Loucy (cell line): ENCODE measurements around the gene MTHFSD.

Source experiments
- H2AFZ ChIP-seq: fragments of 200-600 bp; sonication (generic); 2 replicates; pipeline ENCODE4 v1.6.0; 2016; ENCODE audit warnings: antibody characterized with exemption, mild to moderate bottlenecking, low read length, moderate library complexity
- H3F3A ChIP-seq: fragments of 200-600 bp; 2 replicates; pipeline ENCODE4 v1.6.0; 2016; ENCODE audit warnings: antibody characterized with exemption, low read depth, mild to moderate bottlenecking
- H3K27me3 ChIP-seq: fragments of 200-600 bp; sonication (generic); 2 replicates; pipeline ENCODE4 v1.6.1; 2014; ENCODE audit warnings: low read length, mild to moderate bottlenecking; ENCODE audit not compliant: insufficient read depth, poor library complexity, severe bottlenecking
- H3K36me3 ChIP-seq: fragments of 200-600 bp; sonication (generic); 2 replicates; pipeline ENCODE4 v1.6.1; 2016; ENCODE audit warnings: low read length; ENCODE audit not compliant: insufficient read depth
- H3K4me1 ChIP-seq: fragments of 200-600 bp; sonication (generic); 2 replicates; pipeline ENCODE4 v1.5.1; 2014; ENCODE audit warnings: low read length, mild to moderate bottlenecking; ENCODE audit not compliant: insufficient read depth, poor library complexity, severe bottlenecking
- H3K4me2 ChIP-seq: fragments of 200-600 bp; sonication (generic); 2 replicates; pipeline ENCODE4 v1.6.0; 2014; ENCODE audit warnings: antibody characterized with exemption, low read length, low read depth, mild to moderate bottlenecking; ENCODE audit not compliant: poor library complexity, severe bottlenecking
- H3K4me3 ChIP-seq: fragments of 200-600 bp; sonication (generic); 2 replicates; pipeline ENCODE4 v1.5.1; 2014; ENCODE audit warnings: low read length, mild to moderate bottlenecking, mixed read lengths; ENCODE audit not compliant: poor library complexity, severe bottlenecking
- H3K79me2 ChIP-seq: fragments of 200-600 bp; sonication (generic); 2 replicates; pipeline ENCODE4 v1.6.1; 2014; ENCODE audit warnings: low read length; ENCODE audit not compliant: insufficient read depth
- H3K9ac ChIP-seq: fragments of 200-600 bp; sonication (generic); 2 replicates; pipeline ENCODE4 v1.6.0; 2014; ENCODE audit warnings: mild to moderate bottlenecking, low read depth, low read length, moderate library complexity; ENCODE audit not compliant: poor library complexity, severe bottlenecking
- H3K9me2 ChIP-seq: fragments of 200-600 bp; sonication (generic); replicated peaks from 2 replicates; pipeline ENCODE4 v1.6.1; 2016; ENCODE audit warnings: low read depth, low read length, mixed read lengths
- H3K9me3 ChIP-seq: fragments of 200-600 bp; sonication (generic); 2 replicates; pipeline ENCODE4 v1.6.1; 2014; ENCODE audit warnings: mild to moderate bottlenecking, antibody characterized with exemption, low read length, low read depth; ENCODE audit not compliant: insufficient read depth
- H4K20me1 ChIP-seq: fragments of 200-600 bp; sonication (generic); 2 replicates; pipeline ENCODE4 v1.6.0; 2014; ENCODE audit warnings: antibody characterized with exemption, low read length, mild to moderate bottlenecking; ENCODE audit not compliant: insufficient read depth, poor library complexity, severe bottlenecking
- EZH2phosphoT487 ChIP-seq: fragments of 200-600 bp; IDR thresholded peaks from 2 replicates; pipeline ENCODE4 v1.6.1; 2018; ENCODE audit warnings: antibody characterized with exemption, mild to moderate bottlenecking, moderate library complexity, borderline replicate concordance
- TF ChIP-seq, protein P1 (sequence below): fragments of 200-600 bp; sonication (generic); conservative IDR thresholded peaks from 2 replicates; pipeline ENCODE4 v1.5.1; 2014; ENCODE audit warnings: mild to moderate bottlenecking, antibody characterized with exemption, low read length

The MTHFSD gene

DNA sequence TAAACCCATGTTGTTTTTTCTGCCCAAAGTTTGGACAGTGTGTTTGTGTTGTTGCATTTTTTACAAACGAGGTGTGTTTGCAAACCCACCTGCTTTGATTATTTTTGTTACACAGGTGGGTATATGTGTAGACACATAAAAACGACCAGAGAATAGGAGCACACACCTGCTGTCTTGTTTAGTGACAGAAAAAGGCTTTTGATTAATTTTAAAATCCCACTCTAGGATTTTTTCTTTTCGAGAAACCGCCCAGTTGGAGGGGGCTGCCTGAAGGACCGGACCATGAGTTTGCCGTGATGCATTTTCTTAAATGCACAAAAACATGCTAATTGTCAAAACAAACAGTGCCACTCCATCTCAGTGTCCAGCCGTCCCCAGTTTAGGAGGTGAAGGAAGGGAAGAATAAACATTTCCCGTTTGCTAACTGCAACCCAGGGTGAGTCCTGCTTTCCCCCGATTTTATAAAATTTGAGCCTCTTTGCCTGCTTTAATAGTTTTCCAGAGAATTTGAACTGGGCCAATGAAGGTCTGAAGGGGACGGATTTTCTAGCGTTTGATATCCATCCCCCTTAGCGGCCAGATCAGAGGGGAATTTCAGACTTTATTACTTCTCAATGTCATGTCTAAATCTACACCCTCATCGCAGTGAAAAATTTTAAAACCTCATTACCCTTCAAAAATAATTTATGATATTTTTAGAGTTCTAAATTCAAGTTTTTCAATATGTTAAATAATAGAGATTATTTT, 14.8 kb upstream of the MTHFSD start:
- no peak overlapping the region for H3K4me2 ChIP-seq
- H3K9me3 ChIP-seq, result no peaks in the 10 kb centered on the region
- H4K20me1 ChIP-seq, result no peaks in the 10 kb centered on the region
- H3K79me2 ChIP-seq, result no peaks in the 10 kb centered on the region
- H3K4me1 ChIP-seq, result no peaks in the 10 kb centered on the region
- H3K9me2 ChIP-seq, result no peaks in the 10 kb centered on the region
- H3K9ac ChIP-seq, result no peak overlapping the region
- no peak overlapping the region for H2AFZ ChIP-seq
- TF ChIP-seq EZH2phosphoT487, result no peak
- TF ChIP-seq, protein P1, sequence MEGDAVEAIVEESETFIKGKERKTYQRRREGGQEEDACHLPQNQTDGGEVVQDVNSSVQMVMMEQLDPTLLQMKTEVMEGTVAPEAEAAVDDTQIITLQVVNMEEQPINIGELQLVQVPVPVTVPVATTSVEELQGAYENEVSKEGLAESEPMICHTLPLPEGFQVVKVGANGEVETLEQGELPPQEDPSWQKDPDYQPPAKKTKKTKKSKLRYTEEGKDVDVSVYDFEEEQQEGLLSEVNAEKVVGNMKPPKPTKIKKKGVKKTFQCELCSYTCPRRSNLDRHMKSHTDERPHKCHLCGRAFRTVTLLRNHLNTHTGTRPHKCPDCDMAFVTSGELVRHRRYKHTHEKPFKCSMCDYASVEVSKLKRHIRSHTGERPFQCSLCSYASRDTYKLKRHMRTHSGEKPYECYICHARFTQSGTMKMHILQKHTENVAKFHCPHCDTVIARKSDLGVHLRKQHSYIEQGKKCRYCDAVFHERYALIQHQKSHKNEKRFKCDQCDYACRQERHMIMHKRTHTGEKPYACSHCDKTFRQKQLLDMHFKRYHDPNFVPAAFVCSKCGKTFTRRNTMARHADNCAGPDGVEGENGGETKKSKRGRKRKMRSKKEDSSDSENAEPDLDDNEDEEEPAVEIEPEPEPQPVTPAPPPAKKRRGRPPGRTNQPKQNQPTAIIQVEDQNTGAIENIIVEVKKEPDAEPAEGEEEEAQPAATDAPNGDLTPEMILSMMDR, result no peak
- no peaks in the 10 kb centered on the region for H3F3A ChIP-seq
- no peaks in the 10 kb centered on the region for H3K36me3 ChIP-seq
- H3K27me3 ChIP-seq, result no peaks in the 10 kb centered on the region
- no peak overlapping the region for H3K4me3 ChIP-seq

DNA sequence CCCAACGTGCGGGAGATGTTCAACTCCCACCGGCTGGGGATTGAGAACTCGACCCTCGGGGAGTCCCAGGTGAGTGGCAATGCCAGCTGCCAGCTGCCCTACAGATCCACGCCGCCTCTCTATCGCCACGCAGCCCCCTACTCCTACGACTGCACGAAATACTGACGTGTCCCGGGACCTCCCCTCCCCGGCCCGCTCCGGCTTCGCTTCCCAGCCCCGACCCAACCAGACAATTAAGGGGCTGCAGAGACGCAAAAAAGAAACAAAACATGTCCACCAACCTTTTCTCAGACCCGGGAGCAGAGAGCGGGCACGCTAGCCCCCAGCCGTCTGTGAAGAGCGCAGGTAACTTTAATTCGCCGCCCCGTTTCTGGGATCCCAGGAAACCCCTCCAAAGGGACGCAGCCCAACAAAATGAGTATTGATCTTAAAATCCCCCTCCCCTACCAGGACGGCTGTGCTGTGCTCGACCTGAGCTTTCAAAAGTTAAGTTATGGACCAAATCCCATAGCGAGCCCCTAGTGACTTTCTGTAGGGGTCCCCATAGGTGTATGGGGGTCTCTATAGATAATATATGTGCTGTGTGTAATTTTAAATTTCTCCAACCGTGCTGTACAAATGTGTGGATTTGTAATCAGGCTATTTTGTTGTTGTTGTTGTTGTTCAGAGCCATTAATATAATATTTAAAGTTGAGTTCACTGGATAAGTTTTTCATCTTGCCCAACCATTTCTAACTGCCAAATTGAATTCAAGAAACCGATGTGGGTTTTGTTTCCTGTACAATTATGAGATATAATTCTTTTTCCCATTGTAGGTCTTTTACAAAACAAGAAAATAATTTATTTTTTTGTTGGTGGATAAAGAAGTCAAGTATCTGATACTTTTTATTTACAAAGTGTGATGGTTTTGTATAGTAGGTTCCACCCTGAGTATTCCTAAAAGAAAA, 13.9 kb upstream of the MTHFSD start:
- no peaks in the 10 kb centered on the region for H3F3A ChIP-seq
- H4K20me1 ChIP-seq, result no peaks in the 10 kb centered on the region
- H3K9me3 ChIP-seq, result no peaks in the 10 kb centered on the region
- H3K9ac ChIP-seq, result no peak overlapping the region
- no peak for TF ChIP-seq EZH2phosphoT487
- TF ChIP-seq, protein P1, result no peak
- H2AFZ ChIP-seq, result no peak overlapping the region
- H3K27me3 ChIP-seq, result no peaks in the 10 kb centered on the region
- H3K79me2 ChIP-seq, result no peaks in the 10 kb centered on the region
- no peaks in the 10 kb centered on the region for H3K9me2 ChIP-seq
- H3K36me3 ChIP-seq, result no peaks in the 10 kb centered on the region
- H3K4me3 ChIP-seq, result no peak overlapping the region
- peaks cover 4% of the 10 kb centered on the region for H3K4me1 ChIP-seq
- H3K4me2 ChIP-seq, result no peak overlapping the region

DNA sequence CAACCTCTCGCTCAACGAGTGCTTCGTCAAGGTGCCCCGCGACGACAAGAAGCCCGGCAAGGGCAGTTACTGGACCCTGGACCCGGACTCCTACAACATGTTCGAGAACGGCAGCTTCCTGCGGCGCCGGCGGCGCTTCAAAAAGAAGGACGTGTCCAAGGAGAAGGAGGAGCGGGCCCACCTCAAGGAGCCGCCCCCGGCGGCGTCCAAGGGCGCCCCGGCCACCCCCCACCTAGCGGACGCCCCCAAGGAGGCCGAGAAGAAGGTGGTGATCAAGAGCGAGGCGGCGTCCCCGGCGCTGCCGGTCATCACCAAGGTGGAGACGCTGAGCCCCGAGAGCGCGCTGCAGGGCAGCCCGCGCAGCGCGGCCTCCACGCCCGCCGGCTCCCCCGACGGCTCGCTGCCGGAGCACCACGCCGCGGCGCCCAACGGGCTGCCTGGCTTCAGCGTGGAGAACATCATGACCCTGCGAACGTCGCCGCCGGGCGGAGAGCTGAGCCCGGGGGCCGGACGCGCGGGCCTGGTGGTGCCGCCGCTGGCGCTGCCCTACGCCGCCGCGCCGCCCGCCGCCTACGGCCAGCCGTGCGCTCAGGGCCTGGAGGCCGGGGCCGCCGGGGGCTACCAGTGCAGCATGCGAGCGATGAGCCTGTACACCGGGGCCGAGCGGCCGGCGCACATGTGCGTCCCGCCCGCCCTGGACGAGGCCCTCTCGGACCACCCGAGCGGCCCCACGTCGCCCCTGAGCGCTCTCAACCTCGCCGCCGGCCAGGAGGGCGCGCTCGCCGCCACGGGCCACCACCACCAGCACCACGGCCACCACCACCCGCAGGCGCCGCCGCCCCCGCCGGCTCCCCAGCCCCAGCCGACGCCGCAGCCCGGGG, 12.9 kb upstream of the MTHFSD start:
- no peaks in the 10 kb centered on the region for H3K79me2 ChIP-seq
- no peaks in the 10 kb centered on the region for H4K20me1 ChIP-seq
- H3K9me3 ChIP-seq, result no peaks in the 10 kb centered on the region
- TF ChIP-seq, protein P1, result no peak
- TF ChIP-seq EZH2phosphoT487, result no peak
- H2AFZ ChIP-seq, result no peak overlapping the region
- no peak overlapping the region for H3K4me3 ChIP-seq
- H3K27me3 ChIP-seq, result no peaks in the 10 kb centered on the region
- peaks cover 5% of the 10 kb centered on the region for H3K4me1 ChIP-seq
- H3F3A ChIP-seq, result no peaks in the 10 kb centered on the region
- H3K9ac ChIP-seq, result no peak overlapping the region
- no peaks in the 10 kb centered on the region for H3K36me3 ChIP-seq
- H3K4me2 ChIP-seq, result no peak overlapping the region
- H3K9me2 ChIP-seq, result no peaks in the 10 kb centered on the region
